Kidney (tissue), 14 donors: ENCODE results near the gene ATP12A. TPM values are rescaled to one million over a fixed set of nuclear protein-coding genes. Genes with fewer than 3 reads are reported as not detected.

Source experiments
- DNase-seq, 5 donors: peaks; one replicate each; pipeline ENCODE4 v3.0.0-alpha.2; 2013 to 2020
- FAIRE-seq: peaks from 2 replicates; lab custom pipeline; 2012; peaks lifted over from hg19 to GRCh38; lab: Jason Lieb, UNC
- H3K27ac ChIP-seq, 2 donors: one replicate each; pipeline ENCODE4 v1.7.0; 2013; ENCODE audit warnings: low read depth in 2 of 2, low read length in 2 of 2, inconsistent platforms in 1 of 2
- H3K27me3 ChIP-seq: one replicate; pipeline ENCODE4 v1.7.1; 2013; ENCODE audit warnings: low read length, inconsistent platforms; ENCODE audit not compliant: control insufficient read depth, insufficient read depth
- H3K36me3 ChIP-seq, 3 donors: one replicate each; pipeline versions ENCODE4 v1.7.0 to v1.7.1; 2013; ENCODE audit warnings: low read length in 3 of 3, control low read depth in 1 of 3, inconsistent platforms in 1 of 3; ENCODE audit not compliant: insufficient read depth in 3 of 3, control insufficient read depth in 2 of 3
- H3K4me1 ChIP-seq, 3 donors: one replicate each; pipeline versions ENCODE4 v1.7.0 to v1.7.1; 2013; ENCODE audit warnings: low read length in 3 of 3, inconsistent platforms in 1 of 3, low read depth in 1 of 3; ENCODE audit not compliant: control insufficient read depth in 2 of 3, insufficient read depth in 2 of 3
- H3K4me3 ChIP-seq, 3 donors: one replicate each; pipeline versions ENCODE4 v1.7.0 to v1.8.1; 2013; ENCODE audit warnings: low read length in 3 of 3, control low read depth in 1 of 3, inconsistent platforms in 1 of 3
- H3K9ac ChIP-seq, 3 donors: one replicate each; pipeline versions ENCODE4 v1.7.0 to v1.7.1; 2013; ENCODE audit warnings: low read length in 3 of 3, control low read depth in 1 of 3, inconsistent platforms in 1 of 3
- H3K9me3 ChIP-seq, 3 donors: one replicate each; pipeline versions ENCODE4 v1.7.0 to v1.7.1; 2013; ENCODE audit warnings: low read length in 3 of 3, control low read depth in 1 of 3, inconsistent platforms in 1 of 3; ENCODE audit not compliant: control insufficient read depth in 2 of 3, insufficient read depth in 1 of 3
- CTCF ChIP-seq: IDR thresholded peaks from 3 replicates; pipeline ENCODE4 v1.5.1; 2012; ENCODE audit warnings: mild to moderate bottlenecking, moderate library complexity, borderline replicate concordance; ENCODE audit not compliant: insufficient read depth; ENCODE audit errors: extremely low read depth
- intact Hi-C: fragments of 100-400 bp; cut with DNase I; formaldehyde crosslinking; loops from one replicate; pipeline ENCODE4 v1.11.1; 2022
- polyA plus RNA-seq: library from polyadenylated mRNA; stranded (reverse); fragments of 350-450 nt; fragmentation: Illumina TruSeq; extraction: RNeasy Lipid Tissue Mini Kit (QIAGEN cat#74804); gene quantifications from one replicate; pipeline ENCODE4 v1.2.3, GENCODE V29; 2014; ENCODE audit warnings: low read depth, low replicate concordance; ENCODE audit not compliant: insufficient read depth
- total RNA-seq: library from RNA; stranded (reverse); fragmentation: NEBNext Ultra II Directional; extraction: Animal tissue kit (Norgen Biotek cat#: 25700); gene quantifications from one replicate; pipeline ENCODE4 v1.2.1, GENCODE V29; 2021
- donor health status: control.
- donor health status: control.
- donor health status: control.
- donor health status: control.
- donor health status: control.
- donor health status: DM: yes; HTN: yes; CAD: no.
- donor health status: Normal renal cell carcinoma (clear cell type).

Gene ATP12A
- total and polyA plus RNA-seq, 2 donors from 2014 or later: 0.22 to 6.5 TPM

- FAIRE-seq: no peak
- Histone ChIP-seq H3K4me3 (no peak overlapping the region), H3K9ac (no peak overlapping the region), H3K9me3 (no peaks in the 10 kb centered on the region), H3K36me3 (no peaks in the 10 kb centered on the region), H3K27me3 (no peaks in the 10 kb centered on the region), H3K4me1 (no peaks in the 10 kb centered on the region), H3K27ac (no peak overlapping the region)
- intact Hi-C loops: no loop called here
- DNase-seq: no peak
- no peak for TF ChIP-seq CTCF
Observed at GRCh38 chr13:24640752-24641151, 39.5 kb upstream of the ATP12A start.

DNA sequence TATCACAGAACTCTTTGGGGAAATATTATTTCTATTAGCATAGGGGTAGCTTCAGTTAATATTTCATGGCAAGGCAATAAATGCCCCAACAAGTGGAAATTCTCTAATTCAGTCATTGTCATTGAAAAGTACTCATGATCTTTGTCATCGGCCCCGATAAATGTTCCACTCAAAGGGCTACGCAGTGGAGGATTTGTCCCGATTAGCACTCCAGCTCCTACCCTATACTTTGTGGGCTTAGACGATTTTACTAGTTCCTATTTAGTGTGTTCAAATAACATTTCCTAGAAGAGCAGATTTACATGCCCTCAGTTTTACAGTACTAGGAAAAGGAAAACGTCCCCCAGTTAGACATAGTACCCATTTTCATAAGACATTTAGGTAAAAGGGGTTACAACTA lies 38.0 kb upstream of the ATP12A start:
- Histone ChIP-seq H3K4me1 (no peaks in the 10 kb centered on the region), H3K4me3 (no peak overlapping the region), H3K9ac (no peak overlapping the region), H3K36me3 (no peaks in the 10 kb centered on the region), H3K27ac (no peak overlapping the region), H3K27me3 (no peaks in the 10 kb centered on the region), H3K9me3 (no peaks in the 10 kb centered on the region)
- intact Hi-C loops: no loop called here
- FAIRE-seq (no peak), DNase-seq (no peak)
- no peak for TF ChIP-seq CTCF

GRCh38 chr13:24644036-24644435 lies 36.2 kb upstream of the ATP12A start:
- Histone ChIP-seq H3K9me3 (no peaks in the 10 kb centered on the region), H3K4me1 (no peaks in the 10 kb centered on the region), H3K27ac (no peak overlapping the region), H3K36me3 (no peaks in the 10 kb centered on the region), H3K4me3 (no peak overlapping the region), H3K9ac (no peak overlapping the region), H3K27me3 (no peaks in the 10 kb centered on the region)
- peak in 1 of 5 donors; percentile 78 for DNase-seq
- no peak for TF ChIP-seq CTCF
- peak; percentile 37 for FAIRE-seq
- intact Hi-C loops: no loop called here

DNA sequence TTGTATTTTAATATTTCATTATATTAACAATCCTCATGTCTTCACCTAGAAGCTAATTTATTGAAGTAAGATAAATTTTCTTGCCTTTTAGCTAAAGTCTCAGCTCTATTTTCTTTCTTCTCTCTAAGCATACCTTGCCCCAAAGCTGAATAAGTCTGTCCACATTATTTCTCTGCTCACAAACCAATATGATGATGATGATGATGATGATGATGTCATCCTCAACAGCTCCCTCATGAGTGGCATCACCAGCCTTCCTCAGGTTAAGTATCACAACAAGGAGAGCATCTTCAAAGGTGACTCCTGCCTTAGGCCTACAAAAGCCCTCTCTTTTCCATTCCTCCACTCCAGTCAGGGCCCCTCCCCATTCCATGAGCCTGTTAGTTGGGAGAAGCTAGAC lies 31.9 kb upstream of the ATP12A start:
- Histone ChIP-seq H3K9ac (no peak overlapping the region), H3K4me3 (no peak overlapping the region), H3K27me3 (no peaks in the 10 kb centered on the region), H3K36me3 (no peaks in the 10 kb centered on the region), H3K27ac (no peak overlapping the region), H3K9me3 (no peaks in the 10 kb centered on the region), H3K4me1 (peaks cover 0 to 10% (median 0%) of the 10 kb centered on the region in 3 donors)
- intact Hi-C loops: no loop called here
- FAIRE-seq (no peak), DNase-seq (no peak)
- TF ChIP-seq CTCF: no peak
